Measurements from ENCODE around the gene KLHL30.

KLHL30 gene

GRCh38 chr2:238117199-238118154, 21.0 kb upstream of the KLHL30 start:
- H3K4me3 ChIP-seq (ENCODE audit: low read depth, low read length), result no peak overlapping the region
- TF ChIP-seq CTCF (conservative IDR thresholded peaks at IDR 0.05; ENCODE audit: low read depth, low read length), result no peak
- DNase-seq (ENCODE audit: low read depth), result no peak

GRCh38 chr2:238119756-238120462, 18.6 kb upstream of the KLHL30 start:
- no peak for TF ChIP-seq CTCF (conservative IDR thresholded peaks at IDR 0.05; ENCODE audit: low read depth, low read length)
- no peak for DNase-seq (ENCODE audit: low read depth)
- no peak overlapping the region for H3K4me3 ChIP-seq (ENCODE audit: low read depth, low read length)

GRCh38 chr2:238120463-238121298, 17.8 kb upstream of the KLHL30 start:
- peak; percentile 36 for DNase-seq (ENCODE audit: low read depth)
- TF ChIP-seq CTCF (conservative IDR thresholded peaks at IDR 0.05; ENCODE audit: low read depth, low read length), result peak; percentile 45
- no peak overlapping the region for H3K4me3 ChIP-seq (ENCODE audit: low read depth, low read length)

- no peak for TF ChIP-seq CTCF (conservative IDR thresholded peaks at IDR 0.05; ENCODE audit: low read depth, low read length)
- no peak for DNase-seq (ENCODE audit: low read depth)
- no peak overlapping the region for H3K4me3 ChIP-seq (ENCODE audit: low read depth, low read length)
These were observed 16.8 kb upstream of the KLHL30 start for GRCh38 chr2:238121511-238122286.

GRCh38 chr2:238122287-238123217, 15.9 kb upstream of the KLHL30 start:
- H3K4me3 ChIP-seq (ENCODE audit: low read depth, low read length), result no peak overlapping the region
- TF ChIP-seq CTCF (conservative IDR thresholded peaks at IDR 0.05; ENCODE audit: low read depth, low read length), result no peak
- no peak for DNase-seq (ENCODE audit: low read depth)

Measured in choroid plexus epithelial cell (primary cell).